HG03060 (cell line): ENCODE data around the gene TBC1D10B.
A peak's percentile ranks its signal among the peaks of the same experiment; 100 is the strongest.
"Not testable (repeated sequence)": the region's sequence is repeated elsewhere in the genome, so short reads cannot be mapped to it uniquely, and the experiment has no call there.

ENCODE experiments used
- ATAC-seq: cut with Tn5 transposase; IDR thresholded peaks from one replicate; pipeline ENCODE4 v1.9.1; 2021; ENCODE audit warnings: low read depth, moderate number of reproducible peaks; ENCODE audit not compliant: unreplicated experiment

Gene TBC1D10B

DNA sequence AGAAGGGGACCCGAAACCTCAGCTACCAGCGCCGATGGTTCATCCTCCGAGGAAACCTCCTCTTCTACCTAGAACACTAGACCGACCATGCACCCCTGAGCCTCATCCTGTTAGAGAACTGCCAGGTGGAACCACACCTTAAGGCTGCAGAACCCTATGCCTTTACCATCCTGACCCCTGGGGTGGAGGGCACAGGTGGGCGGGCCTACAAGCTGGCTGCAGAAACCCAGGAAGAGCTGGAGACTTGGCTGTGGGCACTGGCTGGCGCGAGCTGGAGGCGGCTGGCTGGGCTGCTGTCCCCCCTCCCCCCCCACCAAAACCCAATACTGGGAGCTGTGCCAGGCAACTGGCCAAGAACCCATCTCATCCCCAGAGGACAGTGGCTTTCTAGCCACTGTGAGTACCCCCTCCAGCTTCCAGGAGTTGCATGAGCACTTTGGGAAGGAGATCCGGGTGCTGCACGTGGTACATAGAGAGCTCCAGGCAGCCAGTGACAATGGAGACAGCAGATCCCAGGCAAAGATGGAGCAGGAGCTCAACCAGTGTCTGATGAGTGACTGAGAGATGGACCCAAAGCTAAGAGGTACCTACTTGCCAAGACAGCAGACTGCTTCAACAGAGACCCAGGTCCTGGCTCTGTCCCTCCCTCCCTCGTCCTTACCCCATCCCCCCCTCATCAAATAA is 13.8 kb downstream of the TBC1D10B start:
- ATAC-seq = no peak

DNA sequence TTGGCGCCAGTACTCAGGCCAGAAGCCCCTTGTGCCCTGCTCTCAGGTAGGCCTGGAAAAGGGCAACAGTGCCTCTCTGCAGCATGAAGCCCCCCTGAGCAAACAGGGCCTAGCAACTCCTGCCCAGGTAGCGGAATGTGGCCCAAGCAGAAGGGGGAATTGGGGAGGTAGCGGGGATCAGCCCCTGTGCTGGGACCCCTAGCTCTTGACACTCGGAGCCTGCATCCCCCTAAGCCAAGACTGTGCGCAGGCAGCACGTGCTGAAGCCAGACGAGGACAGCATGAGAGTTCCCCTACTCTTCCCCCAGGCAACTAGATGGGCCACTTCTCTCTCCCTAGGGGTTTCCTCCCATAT is 14.4 kb downstream of the TBC1D10B start:
- no peak for ATAC-seq

DNA sequence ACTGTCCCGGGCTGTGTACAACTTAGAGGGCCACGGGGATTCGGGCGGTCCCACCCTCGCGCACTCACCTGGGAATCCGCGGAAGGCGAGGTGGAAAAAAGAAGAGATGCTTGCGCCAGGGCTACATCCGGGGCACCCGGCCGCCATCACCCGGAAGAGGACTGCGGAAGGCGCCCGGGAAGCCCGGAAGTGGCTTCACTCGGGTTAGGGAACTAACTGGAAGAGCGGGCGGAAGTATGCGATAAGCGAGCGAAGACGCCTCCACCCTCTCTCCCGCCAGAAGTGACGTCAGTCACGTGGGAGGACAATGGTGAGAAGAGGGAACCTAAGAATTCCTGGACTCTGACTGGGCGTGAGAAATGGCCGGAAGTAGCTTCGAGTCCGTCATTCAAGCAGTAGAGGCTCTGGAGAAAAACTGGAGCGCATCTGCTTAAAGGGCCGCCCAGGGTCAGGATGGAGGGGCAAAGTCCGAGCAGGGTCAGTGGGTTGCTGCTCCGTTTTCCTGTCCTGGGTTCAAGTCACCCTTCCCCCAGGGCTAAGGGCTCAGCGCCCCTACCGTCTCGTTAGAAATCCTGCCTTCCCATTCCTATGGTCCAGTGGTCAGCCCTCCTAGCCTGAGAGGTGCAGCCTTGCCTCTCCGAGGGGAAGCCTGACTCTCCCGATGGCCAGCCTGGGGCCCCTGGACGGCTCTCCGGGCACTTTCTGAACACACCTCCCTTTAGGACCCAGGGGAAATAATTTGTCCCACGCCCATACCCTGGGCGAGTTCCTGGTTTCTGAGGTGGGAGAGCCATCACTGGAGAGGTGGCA is 14.9 kb downstream of the TBC1D10B start, which contains the start of gene CD2BP2:
CD2BP2 (minus strand) TSS at position 165 of the 810 bp plus-strand sequence. CDS start 627 bp downstream, outside the sequence.
- no peak for ATAC-seq

DNA sequence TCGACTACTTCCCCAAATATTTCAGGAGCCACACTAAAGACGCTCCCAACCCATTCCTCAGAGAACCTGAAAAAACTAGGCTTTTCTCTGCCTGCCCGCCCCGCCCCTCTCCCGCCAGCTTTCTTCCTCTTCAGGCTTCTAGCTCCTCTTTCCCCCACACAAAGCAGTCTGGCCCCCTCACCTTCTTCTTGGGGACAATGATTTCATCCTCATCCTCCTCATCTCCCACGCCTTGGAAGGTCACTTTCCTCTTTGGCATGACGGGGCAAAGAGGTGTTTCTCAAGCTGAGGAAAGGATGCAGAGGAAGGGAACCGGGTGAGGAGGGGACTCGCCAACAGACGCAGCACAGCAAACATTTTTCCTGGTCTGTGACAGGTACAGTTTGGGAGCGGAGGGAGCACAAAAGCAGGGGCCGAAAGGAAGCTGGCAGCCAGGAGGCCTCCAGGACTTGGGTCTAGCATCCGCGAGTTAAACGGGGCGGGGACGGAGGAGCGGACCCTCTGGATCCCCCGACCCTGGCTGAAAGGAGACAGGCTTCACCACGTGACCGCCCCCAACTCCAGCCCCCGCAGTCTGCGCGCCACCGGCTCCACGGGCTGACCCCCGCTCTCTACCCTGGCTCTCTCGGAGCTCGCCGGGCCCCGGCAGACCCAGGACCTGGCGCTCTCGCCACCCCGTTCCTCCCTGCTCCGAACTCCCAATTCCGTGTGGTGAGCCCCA is 15.7 kb downstream of the TBC1D10B start:
- ATAC-seq = no peak

DNA sequence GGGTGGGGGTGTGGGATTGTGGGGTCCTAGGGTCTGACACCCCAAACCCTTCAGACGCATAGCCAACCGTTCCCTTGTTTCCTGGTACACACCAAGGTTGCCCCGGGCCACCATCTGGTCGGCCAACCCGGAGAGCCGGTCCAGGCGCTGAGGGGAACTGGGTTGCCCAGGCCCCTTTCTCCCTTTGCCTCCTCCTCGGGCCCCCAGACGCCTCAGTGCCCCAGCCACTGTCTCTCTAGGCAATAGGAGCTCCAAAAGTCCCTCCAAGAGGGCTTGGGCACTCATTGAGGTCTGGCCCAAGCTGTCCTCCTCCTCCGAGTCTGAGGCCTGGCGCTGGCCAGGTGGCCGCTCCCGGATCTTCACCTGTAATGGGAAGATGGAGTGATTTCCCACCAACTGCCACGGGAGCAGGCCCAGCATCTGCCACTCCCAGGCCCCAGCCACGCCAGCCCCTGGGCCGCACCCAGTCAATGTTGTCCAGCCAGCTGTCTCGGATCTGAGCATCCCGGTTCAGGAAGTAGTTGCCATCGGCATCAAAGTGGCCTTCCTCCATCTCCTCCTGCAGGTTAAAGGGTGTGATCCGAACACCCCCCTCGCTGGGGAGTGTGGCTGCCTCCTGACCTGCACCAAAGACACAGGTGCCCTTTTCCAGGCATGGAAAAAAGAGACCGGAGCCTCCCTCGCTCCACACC is 16.7 kb downstream of the TBC1D10B start:
- ATAC-seq = no peak

DNA sequence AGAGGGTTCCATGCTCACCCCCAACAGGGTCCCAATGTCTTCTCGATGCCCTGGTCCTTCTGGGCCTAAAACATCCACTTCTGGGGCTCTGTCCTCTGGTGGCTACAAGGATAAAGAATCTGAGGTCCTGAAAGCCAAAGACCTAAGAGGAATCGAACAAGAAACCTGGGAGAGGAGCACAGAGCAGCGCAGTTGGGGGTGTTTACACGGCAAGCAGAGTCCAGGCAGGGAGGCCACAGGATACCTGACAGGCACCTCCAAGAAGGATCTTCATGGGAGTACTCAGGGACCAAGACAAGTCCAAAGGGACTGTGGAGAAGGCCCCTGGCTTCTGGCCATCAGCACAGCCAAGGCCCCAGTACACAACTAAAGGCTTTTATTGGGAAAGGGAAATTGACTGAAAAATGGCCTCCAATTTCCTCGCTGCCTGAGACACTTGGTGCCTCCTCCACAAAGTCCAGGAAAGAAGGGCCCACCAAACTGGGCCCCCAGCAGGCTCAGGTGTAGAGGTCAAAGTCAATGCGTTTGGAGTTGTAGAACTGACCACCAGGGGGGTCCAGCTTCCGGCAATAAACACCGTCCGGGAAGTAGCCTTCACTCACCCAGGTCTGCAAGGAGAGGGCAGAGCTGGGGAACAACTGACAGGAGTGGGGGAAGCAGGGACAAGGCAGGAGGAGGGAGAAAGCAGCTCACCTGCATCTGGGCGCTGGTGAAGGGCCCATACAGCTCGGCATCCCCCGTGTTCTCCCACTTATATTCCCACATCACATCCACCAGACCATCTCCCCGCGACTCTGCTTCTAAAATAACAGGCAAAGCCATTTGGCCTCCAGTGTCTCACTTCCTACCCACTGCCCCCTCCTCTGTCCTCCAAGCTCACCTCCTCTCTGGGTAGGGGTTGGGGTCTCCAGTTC is 17.5 kb downstream of the TBC1D10B start:
- no peak for ATAC-seq

DNA sequence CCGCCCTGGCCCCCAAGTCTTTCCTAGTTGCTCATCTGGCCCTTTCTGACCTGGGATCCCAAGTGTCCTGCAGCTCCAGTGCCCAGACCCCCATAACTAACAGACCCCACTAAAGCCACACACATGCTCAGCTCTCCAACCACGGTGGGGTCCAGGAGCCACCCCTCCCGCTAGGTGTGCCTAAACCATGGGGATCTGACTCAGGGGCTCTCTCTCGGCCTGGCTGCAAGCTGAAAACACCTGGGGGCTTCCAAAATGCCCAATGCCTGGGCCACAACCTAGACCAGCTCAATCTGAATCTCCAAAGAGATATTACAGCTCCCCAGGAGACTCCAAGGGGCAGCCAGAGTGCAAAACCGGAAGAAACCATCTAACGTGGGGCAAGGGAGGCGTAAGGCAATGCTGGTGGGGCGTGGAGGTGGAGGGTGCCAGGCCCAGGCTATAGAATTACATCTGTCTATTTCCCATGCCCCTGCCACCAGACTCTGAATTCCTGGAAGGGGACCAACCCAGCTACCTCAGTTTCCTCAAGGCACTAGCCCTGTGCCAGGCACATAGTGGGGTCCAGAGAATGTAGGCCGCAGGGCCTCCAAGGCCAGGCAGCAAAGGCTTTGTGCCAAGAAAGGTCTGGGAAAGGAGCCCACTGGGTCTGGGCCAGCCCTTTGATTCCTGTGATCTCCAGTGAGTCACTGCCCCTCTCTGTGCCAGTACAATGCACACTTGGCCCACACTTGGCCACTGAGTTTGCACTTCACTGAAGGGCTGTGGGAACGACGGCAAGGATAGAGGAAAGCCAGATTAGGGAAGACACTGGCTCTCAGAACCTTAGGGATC is 18.5 kb downstream of the TBC1D10B start:
- no peak for ATAC-seq

DNA sequence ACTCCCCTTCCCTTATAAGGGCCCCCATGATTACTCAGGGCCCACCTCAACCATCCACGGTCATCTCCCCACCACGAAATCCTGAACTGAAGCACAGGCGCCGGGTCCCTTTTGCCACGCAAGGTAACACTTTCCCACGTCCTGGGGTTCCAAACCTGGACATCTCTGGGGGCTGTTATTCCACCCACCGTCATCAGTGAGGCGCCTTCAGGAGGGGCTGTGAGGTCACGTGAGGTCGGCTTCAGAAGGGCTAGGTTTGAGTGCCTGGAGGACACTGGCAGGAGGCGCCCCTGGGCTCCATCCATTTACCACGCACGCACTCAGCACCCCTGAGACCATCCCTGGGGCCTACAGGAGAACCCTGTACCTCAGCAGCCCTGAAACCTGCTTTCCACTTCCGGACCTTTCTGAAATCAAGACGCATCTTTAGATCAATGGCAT is 19.3 kb downstream of the TBC1D10B start:
- ATAC-seq = no peak

DNA sequence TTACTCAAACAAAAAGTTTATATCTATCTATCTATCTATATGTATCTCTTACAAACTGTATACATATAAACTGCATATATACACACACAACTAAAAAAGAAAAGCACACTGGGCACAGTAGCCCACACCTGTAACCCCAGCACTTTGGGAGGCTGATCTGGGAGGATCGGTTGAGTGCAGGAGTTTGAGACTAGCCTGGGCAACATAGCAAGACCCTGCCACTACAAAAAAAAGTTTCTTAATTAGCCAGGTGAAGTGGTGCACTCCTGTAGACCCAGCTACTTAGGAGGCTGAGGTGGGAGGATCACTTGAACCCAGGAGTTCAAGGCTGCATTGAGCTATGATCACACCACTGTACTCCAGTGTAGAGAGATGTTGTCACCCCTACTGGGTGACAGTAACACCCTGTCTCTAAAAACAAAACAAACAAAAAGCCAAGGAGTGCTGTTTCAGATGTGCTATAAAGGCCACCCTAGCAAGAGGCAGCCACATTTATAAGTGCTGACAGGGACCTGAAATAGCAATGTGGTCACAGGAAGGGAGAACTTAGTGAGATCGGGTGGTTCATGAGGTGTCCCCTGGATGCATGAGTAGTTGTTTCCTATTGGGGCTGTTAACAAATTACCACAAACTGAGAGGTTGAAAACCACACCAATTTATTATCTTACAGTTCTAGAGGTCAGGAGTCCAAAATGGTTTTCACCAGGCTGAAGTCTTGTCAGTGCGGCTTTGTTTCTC is 20.0 kb downstream of the TBC1D10B start:
- peak; percentile 39 for ATAC-seq

DNA sequence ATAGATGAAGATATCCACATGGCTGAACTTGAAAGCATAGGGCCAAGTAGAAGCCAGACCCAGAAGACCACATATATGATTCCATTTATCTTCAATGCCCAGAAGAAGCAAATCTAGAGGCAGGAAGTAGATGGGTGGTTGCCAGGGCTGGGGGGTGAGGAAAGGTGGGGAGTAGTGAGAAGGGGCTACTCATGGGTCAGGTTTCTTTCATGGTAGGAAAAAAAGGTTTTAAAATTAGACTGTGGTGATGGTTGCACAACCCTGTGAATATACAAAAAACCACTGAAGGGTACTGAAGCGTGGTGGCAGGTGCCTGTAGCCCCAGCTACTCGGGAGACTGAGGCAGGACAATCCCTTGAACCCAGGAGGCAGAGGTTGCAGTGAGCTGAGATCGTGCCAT is 20.6 kb downstream of the TBC1D10B start:
- ATAC-seq = no peak

DNA sequence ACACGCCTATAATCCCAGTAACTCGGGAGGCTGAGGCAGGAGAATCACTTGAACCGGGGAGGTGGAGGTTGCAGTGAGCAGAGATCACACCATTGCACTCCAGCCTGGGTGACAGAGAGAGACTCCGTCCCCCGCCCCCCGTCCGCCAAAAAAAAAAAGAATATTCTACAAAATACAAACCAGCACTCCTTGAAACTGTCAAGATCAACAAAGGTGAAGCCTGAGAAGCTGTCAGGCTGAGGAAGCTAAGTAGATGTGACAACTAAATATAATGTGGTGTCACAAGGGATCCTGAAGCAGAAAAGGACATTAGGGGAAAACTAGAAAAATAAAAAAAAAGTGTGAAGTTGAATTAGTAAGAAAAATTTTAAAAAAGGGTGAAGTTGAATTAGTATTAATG is 21.4 kb downstream of the TBC1D10B start:
- no peak for ATAC-seq

DNA sequence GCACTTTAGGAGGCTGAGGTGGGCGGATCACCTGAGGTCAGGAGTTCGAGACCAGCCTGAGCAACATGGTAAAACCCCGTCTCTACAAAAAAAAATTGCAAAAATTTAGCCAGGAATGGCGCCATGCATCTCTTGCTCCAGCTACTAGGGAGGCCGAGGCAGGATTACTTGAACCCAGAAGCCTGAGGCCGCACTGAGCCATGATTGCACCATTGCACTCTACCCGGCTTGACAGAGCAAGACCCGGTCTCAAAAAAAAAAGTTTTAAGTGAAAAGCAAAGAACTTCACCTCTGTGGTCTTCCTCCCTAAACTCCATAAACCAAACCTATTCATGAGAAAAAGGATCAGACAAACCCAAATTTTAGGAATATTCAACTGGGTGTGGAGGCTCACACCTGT is 22.2 kb downstream of the TBC1D10B start:
- ATAC-seq = no peak

DNA sequence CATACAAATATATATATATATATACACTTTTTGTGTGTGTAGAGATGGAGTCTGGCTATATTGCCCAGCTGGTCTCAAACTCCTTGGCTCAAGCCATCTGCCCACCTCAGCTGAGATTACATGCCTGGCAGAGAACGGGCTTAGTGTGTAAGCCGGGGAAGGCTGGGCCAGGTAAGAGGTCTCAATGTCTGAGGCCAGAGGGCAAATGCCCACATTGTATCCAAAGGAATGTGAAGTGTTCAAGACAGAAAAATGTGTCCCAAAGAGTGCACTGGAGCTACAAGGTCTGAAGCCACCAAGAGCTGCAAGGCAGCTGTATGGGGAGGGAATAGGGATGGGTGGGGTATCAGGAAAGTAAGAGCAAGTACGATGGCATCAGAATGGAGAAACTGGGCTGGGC is 24.0 kb downstream of the TBC1D10B start:
- no peak for ATAC-seq

DNA sequence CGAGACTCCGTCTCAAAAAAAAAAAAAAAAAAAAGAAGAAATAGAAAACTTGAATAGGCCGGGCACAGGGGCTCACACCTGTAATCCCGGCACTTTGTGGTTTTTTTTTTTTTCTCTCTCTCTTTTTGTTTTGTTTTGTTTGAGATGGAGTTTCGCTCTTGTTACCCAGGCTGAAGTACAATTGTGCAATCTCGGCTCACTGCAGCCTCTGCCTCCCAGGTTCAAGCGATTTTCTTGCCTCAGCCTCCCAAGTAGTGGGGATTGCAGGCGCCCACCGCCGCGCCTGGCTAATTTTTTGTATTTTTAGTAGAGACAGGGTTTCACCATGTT is 26.8 kb downstream of the TBC1D10B start:
- ATAC-seq = not testable (repeated sequence)

DNA sequence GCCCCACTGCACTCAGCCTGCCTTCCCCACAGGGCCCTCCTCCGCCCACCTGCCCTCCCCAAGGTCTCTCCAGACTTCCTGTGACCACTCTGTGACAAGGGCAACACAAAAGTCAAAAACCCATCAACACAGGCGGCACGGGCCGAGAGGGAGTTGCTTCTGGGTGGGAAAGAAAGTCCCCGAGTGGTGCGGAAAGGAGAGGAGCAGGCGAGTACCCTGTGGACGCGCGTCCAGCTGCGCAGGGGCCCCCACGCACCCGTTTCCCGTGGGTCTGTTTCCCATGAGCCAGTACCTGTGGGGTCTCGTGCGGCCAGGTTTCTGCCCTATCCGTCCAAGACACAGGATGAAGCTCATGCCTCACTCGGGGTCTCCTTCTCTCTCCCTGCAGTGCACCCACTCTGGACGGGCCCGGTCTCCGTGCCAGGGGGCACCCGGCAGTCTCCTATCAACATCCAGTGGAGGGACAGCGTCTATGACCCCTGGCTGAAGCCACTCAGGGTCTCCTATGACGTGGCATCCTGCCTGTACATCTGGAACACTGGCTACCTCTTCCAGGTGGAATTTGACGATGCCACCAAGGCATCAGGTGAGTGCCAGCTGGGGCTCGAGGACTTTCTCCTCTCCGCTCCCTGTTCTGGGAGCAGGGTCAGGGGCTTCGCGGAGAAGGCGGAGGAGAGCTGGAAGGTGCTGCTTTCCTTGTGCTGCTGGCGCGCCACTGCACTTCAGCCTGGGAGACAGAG is 27.4 kb downstream of the TBC1D10B start:
- ATAC-seq = no peak

DNA sequence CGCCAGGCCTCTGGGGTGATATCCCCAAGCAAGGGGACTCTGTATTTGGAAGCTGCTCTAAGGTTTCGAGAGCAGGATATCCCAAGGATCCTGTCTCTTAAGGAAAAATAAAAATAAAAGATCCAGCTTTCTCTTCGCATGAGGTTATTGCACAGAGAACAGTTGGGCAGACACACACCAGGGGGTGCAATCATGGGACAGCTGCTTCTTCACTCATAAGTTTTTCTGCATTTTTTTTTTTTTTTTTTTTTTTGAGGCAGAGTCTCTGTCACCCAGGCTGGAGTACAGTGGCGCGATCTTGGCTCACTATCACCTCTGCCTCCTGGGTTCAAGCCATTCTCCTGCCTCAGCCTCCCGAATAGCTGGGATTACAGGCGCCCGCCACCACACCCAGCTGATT is 28.3 kb downstream of the TBC1D10B start:
- not testable (repeated sequence) for ATAC-seq

DNA sequence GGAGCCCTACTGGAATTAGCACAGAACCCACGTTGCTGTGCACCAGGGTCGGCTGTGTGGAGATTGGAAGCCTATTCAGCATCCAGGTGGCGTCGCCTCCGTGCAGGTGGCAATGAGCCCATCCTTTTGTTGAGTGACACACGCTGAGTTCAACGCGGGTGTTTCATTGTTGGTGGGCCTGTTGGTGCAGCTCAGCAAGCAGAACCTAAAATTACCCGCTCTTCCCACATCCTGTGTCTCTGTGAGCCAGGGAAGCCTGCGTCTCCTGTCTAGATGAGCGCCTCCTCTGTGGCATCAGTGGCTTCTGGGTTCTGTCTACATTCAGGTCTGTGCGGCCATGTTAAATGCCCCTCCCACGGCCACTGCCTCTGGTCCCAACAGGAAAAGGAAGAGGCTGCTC is 29.7 kb downstream of the TBC1D10B start:
- ATAC-seq = no peak

DNA sequence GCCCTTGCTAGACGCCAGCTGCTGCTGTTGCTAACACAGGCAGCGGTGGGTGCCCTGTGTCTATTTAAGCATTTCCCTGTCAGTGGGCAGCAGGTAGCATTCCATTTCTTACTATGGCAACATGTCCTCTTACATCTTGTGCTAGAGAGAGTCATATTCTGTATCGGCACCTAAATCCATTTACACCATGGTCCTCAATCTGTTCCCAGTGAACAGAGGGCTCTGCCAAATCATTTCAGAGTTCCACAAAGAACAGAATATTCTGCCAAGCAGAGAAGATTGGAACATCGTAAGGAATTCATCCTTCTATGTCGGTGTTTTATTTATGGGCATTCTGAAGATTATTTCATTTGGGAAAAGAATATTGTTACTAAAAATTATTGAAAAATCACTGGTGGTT is 31.6 kb downstream of the TBC1D10B start:
- ATAC-seq = not testable (repeated sequence)
